ENCODE results near the gene USP7. TPM values are rescaled to one million over a fixed set of nuclear protein-coding genes. Genes with fewer than 3 reads are reported as not detected.

The USP7 gene
- polyA plus RNA-seq, 1 of the 3 experiments (the other 2 are of a cell fraction) = 8.6 TPM

- TF ChIP-seq REST (IDR thresholded peaks at IDR 0.05; ENCODE audit: low read depth, low read length) = no peak
- no peak for TF ChIP-seq EZH2phosphoT487 (IDR thresholded peaks at IDR 0.05; ENCODE audit: borderline replicate concordance, low read depth)
- TF ChIP-seq MXI1 (IDR thresholded peaks at IDR 0.05; ENCODE audit: low read depth, low read length) = no peak
- TF ChIP-seq RFX5 (IDR thresholded peaks at IDR 0.05; ENCODE audit: low read length) = no peak
- no peak for TF ChIP-seq MAX (IDR thresholded peaks at IDR 0.05; ENCODE audit: low read depth)
Observed at GRCh38 chr16:8893426-8893825, 70.3 kb downstream of the USP7 start (continued).

- Histone ChIP-seq H4K20me1 (ENCODE audit: insufficient read depth) (no peaks in the 10 kb centered on the region), H3K9me2 (no peaks in the 10 kb centered on the region), H3K79me2 (ENCODE audit: insufficient read depth) (no peaks in the 10 kb centered on the region), H3F3A (replicated peaks; ENCODE audit: insufficient read depth) (peaks cover 3% of the 10 kb centered on the region), H3K9ac (no peak overlapping the region), H3K4me1 (ENCODE audit: control insufficient read depth in 1 of 2, insufficient read depth in 2 of 2, low read depth in 1 of 2, low read length in 1 of 2) (peaks cover 0 to 28% of the 10 kb centered on the region in 2 experiments; a peak in 1 of 4 replicates), H3K4me3 (ENCODE audit: low read depth in 2 of 2, low read length in 1 of 2) (no peak overlapping the region), H3K27me3 (ENCODE audit: insufficient read depth) (no peaks in the 10 kb centered on the region), H2AFZ (ENCODE audit: low read depth) (no peak overlapping the region), H3K4me2 (no peak overlapping the region), H3K27ac (ENCODE audit: low read depth in 2 of 2, low read length in 1 of 2) (no peak overlapping the region), H3K36me3 (replicated peaks in 1 of 2; ENCODE audit: control insufficient read depth in 1 of 2, insufficient read depth in 2 of 2, low read length in 1 of 2) (peaks cover 33 to 73% of the 10 kb centered on the region in 2 experiments), H3K9me3 (no peaks in the 10 kb centered on the region)
- ChIA-PET POLR2A (no interaction called here), CTCF (interaction anchor here (0.9 to 3.2 kb wide), 5 partner anchors 11 to 81 kb away, joined by 3 to 15 read pairs (median 4); no protein-coding TSS in a partner anchor)
- no peak for DNase-seq
- TF ChIP-seq TCF12 (IDR thresholded peaks at IDR 0.05) (no peak), YY1 (IDR thresholded peaks at IDR 0.05; ENCODE audit: low read depth) (no peak), TAF1 (IDR thresholded peaks at IDR 0.05; ENCODE audit: borderline replicate concordance, low read depth, low read length) (no peak), FOSL2 (IDR thresholded peaks at IDR 0.05; ENCODE audit: borderline replicate concordance, low read depth) (no peak), RXRA (IDR thresholded peaks at IDR 0.05; ENCODE audit: borderline replicate concordance, low read depth) (no peak), NFIC (IDR thresholded peaks at IDR 0.05; ENCODE audit: borderline replicate concordance) (no peak), USF2 (IDR thresholded peaks at IDR 0.05; ENCODE audit: borderline replicate concordance, low read depth, low read length) (no peak)
- 95% methylated on average over 15 of the region's 16 CpGs for WGBS (ENCODE audit: low lambda C conversion rate)
Observed at GRCh38 chr16:8892101-8892575, 71.6 kb downstream of the USP7 start.
